ENCODE results near the gene FSCN2.

- TF ChIP-seq PREB (CRISPR knock-in tag; IDR thresholded peaks at IDR 0.05; ENCODE audit: borderline replicate concordance) (no peak), JUN (CRISPR knock-in tag; IDR thresholded peaks at IDR 0.05) (no peak), CTCF (IDR thresholded peaks at IDR 0.05) (no peak), MAX (CRISPR knock-in tag; IDR thresholded peaks at IDR 0.05) (no peak), ZNF512 (CRISPR knock-in tag; IDR thresholded peaks at IDR 0.05; ENCODE audit: borderline replicate concordance) (no peak), SP1 (CRISPR knock-in tag; conservative IDR thresholded peaks at IDR 0.05) (no peak), ZNF532 (CRISPR knock-in tag; IDR thresholded peaks at IDR 0.05; ENCODE audit: borderline replicate concordance) (no peak), RELA (CRISPR knock-in tag; IDR thresholded peaks at IDR 0.05; ENCODE audit: borderline replicate concordance) (no peak), ZNF281 (CRISPR knock-in tag; IDR thresholded peaks at IDR 0.05) (no peak), IRF1 (CRISPR knock-in tag; IDR thresholded peaks at IDR 0.05) (no peak), PRDM15 (CRISPR knock-in tag; IDR thresholded peaks at IDR 0.05) (no peak), TP53 (CRISPR knock-in tag; IDR thresholded peaks at IDR 0.05) (no peak), HMGXB4 (CRISPR knock-in tag; IDR thresholded peaks at IDR 0.05) (no peak)
Observed at GRCh38 chr17:81494626-81495377, 33.4 kb upstream of the FSCN2 start.
